A549 (cell line): ENCODE data around the gene STXBP6.

Source experiments
- JUNB ChIP-seq: fragments of >200 bp; sonication (Bioruptor Twin); formaldehyde crosslinking; IDR thresholded peaks from 2 replicates; pipeline ENCODE4 v1.6.1; 2016
- KDM5A ChIP-seq: fragments of 200-600 bp; sonication (generic); IDR thresholded peaks from 2 replicates; pipeline ENCODE4 v1.6.1; 2016; ENCODE audit warnings: antibody characterized with exemption, mild to moderate bottlenecking
- PHF8 ChIP-seq: fragments of 200-600 bp; sonication (generic); IDR thresholded peaks from 2 replicates; pipeline ENCODE4 v1.6.1; 2016; ENCODE audit warnings: low read depth, mild to moderate bottlenecking, antibody characterized with exemption, moderate library complexity, borderline replicate concordance
- POLR2A ChIP-seq: IDR thresholded peaks from 2 replicates; pipeline ENCODE4 v1.6.1; 2012; ENCODE audit warnings: mild to moderate bottlenecking, low read length
- RCOR1 ChIP-seq: fragments of 150-350 bp; IDR thresholded peaks from 2 replicates; pipeline ENCODE4 v1.6.1; 2014; ENCODE audit warnings: antibody characterized with exemption, low read length, low read depth
- RFX5 ChIP-seq: fragments of 450-650 bp; IDR thresholded peaks from 2 replicates; pipeline ENCODE4 v1.7.1; 2014; ENCODE audit warnings: antibody characterized with exemption, mild to moderate bottlenecking, moderate library complexity
- TP53 ChIP-seq: fragments of 250-450 bp; sonication (Bioruptor Pico); IDR thresholded peaks from 2 replicates; pipeline ENCODE4 v1.5.0; 2021; ENCODE audit warnings: mild to moderate bottlenecking, moderate library complexity
- ZFP36 ChIP-seq: fragments of 450-650 bp; IDR thresholded peaks from 2 replicates; pipeline ENCODE4 v1.6.1; 2014; ENCODE audit warnings: borderline replicate concordance; ENCODE audit not compliant: partially characterized antibody
- TF ChIP-seq, protein P1 (sequence below): fragments of >200 bp; sonication (Bioruptor Twin); formaldehyde crosslinking; IDR thresholded peaks from 3 replicates; pipeline ENCODE4 v1.5.1; 2016

DNA sequence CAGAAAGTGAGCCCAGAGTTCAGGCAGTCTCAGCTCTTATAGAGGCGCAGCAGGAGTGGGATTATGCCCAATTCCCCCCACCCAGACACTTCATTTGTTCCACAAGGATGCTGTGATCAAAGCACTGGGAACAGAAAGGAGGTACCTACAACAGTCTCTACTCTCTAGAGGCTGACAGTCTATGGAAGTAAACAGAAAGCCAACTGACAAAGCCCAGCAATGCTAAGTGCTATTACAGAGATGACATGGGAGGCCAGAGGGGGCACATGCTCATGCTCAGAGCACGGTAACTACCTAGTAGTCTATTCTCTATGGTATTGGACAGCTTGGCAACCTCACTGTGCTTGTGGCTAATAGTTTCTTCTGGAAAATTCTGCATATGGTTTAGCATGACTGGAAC is 85.9 kb downstream of the STXBP6 start:
- TF ChIP-seq, protein P1, sequence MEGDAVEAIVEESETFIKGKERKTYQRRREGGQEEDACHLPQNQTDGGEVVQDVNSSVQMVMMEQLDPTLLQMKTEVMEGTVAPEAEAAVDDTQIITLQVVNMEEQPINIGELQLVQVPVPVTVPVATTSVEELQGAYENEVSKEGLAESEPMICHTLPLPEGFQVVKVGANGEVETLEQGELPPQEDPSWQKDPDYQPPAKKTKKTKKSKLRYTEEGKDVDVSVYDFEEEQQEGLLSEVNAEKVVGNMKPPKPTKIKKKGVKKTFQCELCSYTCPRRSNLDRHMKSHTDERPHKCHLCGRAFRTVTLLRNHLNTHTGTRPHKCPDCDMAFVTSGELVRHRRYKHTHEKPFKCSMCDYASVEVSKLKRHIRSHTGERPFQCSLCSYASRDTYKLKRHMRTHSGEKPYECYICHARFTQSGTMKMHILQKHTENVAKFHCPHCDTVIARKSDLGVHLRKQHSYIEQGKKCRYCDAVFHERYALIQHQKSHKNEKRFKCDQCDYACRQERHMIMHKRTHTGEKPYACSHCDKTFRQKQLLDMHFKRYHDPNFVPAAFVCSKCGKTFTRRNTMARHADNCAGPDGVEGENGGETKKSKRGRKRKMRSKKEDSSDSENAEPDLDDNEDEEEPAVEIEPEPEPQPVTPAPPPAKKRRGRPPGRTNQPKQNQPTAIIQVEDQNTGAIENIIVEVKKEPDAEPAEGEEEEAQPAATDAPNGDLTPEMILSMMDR, result no peak
- no peak for TF ChIP-seq POLR2A
- TF ChIP-seq PHF8, result no peak
- no peak for TF ChIP-seq ZFP36
- TF ChIP-seq TP53 (CRISPR knock-in tag), result no peak
- TF ChIP-seq JUNB, result no peak
- TF ChIP-seq KDM5A, result no peak
- TF ChIP-seq RFX5, result no peak
- no peak for TF ChIP-seq RCOR1
